DMS 273 (cell line): ENCODE results near the gene FAM217A.

Experiments used
- DNase-seq: peaks from one replicate; lab custom pipeline; 2025; ENCODE audit not compliant: unreplicated experiment; lab: John Stamatoyannopoulos, UW

The FAM217A gene

DNA sequence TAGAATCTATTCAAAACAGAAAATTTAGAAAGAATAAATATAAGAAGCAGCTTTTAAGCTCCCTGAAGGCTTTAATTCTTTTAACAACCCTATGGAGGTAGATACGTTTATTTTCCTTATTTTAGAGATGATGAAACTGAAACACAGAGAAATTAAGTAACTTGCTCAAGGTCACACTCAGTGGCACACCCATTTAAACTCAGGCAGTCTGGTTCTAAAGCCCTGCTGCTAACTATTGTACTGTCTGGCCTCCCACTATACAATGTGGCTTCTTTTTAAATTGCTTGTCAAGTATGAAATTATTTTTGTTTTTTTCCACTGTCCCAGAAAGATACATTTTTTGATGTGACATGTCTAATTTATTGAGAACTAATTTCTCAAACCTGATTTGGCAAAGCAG lies 55.7 kb downstream of the FAM217A start:
- DNase-seq = no peak

DNA sequence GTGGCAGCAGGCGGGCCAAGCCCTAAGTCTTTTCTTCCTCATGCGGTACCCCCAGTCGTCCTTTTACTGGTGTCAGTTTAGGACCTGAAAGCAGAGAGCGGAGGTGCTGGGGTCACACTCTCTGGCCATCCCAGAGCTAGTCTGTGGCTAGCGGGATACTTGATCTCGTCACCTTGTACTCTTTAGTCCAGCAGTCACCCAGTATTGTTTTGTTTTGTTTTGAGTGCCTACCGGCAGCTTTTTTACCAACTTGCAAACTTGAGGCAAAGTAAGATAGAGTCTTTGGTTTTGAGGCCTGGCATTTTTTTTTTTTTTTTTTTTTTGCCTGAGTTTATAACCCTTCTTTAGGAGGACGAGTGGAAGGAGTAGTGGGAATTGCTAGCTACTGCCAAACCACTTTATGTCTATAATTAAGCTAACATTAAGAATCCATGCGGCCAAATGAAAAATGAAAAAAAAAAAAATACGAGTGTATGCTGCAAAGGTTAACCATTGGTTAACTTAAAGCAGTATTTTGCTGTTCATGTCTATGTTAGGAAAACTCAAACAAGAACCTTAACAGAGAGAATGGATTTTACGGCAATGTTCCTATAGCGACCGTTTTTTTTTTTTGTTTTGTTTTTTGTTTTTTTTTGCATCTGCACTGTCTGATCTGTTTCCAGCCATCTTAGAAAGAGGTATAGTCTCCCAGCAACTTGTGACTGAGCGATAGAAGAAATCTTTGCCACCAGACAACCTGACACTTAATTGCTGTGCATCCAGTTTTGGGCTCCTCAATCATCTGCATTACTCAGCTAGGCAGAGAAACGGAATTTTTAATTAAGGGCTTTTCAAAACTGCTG lies 56.9 kb downstream of the FAM217A start:
- peak; percentile 61 for DNase-seq

- peak; percentile 99 for DNase-seq
These were observed 57.6 kb downstream of the FAM217A start for GRCh38 chr6:4021133-4021853.

DNA sequence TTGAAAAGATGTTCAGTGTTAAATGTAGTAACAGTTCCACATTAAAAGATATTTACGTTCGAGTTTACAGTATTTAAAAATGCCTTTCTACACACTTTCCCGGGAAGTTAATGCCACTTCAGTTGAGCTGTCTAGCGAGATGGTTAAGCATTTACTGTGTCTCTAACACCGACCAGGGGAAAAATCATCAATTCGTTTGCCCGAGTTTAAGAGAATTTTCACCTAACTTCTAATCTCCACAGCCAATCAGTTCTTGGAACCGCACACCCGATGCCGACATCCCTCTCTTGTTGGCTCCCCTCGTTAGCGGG lies 58.2 kb downstream of the FAM217A start:
- DNase-seq = peak; percentile 47

- DNase-seq = no peak
These were observed 60.1 kb downstream of the FAM217A start for GRCh38 chr6:4018924-4019236.
